Right forelimb (tissue), 1 donor: ENCODE results near the gene ZNF804B.

Experiments used
- DNase-seq: peaks from one replicate; pipeline ENCODE4 v3.0.0-alpha.2; 2018

The ZNF804B gene

GRCh38 chr7:89316584-89317251 is 557.2 kb downstream of the ZNF804B start:
- DNase-seq: no peak

- DNase-seq: no peak
Observed at GRCh38 chr7:89332026-89332425, 572.5 kb downstream of the ZNF804B start.

- no peak for DNase-seq
Observed at GRCh38 chr7:89334797-89335196, 575.3 kb downstream of the ZNF804B start.

GRCh38 chr7:89335490-89335889 is 576.0 kb downstream of the ZNF804B start:
- no peak for DNase-seq

GRCh38 chr7:89336121-89336520 is 576.6 kb downstream of the ZNF804B start:
- no peak for DNase-seq

- no peak for DNase-seq
Observed at GRCh38 chr7:89339748-89340147, 580.2 kb downstream of the ZNF804B start.

GRCh38 chr7:89357121-89357520 is 597.6 kb downstream of the ZNF804B start:
- no peak for DNase-seq

GRCh38 chr7:89377219-89377618 is 617.7 kb downstream of the ZNF804B start:
- DNase-seq: no peak

- no peak for DNase-seq
Observed at GRCh38 chr7:89385411-89385810, 625.9 kb downstream of the ZNF804B start.
